HG03095 (cell line): Measurements from ENCODE around the gene IGFBP7.

ENCODE experiments used
- ATAC-seq: cut with Tn5 transposase; IDR thresholded peaks from one replicate; pipeline ENCODE4 v1.9.1; 2021; ENCODE audit warnings: moderate library complexity; ENCODE audit not compliant: unreplicated experiment

IGFBP7 gene

GRCh38 chr4:57044279-57044678 is 65.9 kb downstream of the IGFBP7 start:
- no peak for ATAC-seq

- ATAC-seq: no peak
Measured at GRCh38 chr4:57043347-57044251, 66.6 kb downstream of the IGFBP7 start.

DNA sequence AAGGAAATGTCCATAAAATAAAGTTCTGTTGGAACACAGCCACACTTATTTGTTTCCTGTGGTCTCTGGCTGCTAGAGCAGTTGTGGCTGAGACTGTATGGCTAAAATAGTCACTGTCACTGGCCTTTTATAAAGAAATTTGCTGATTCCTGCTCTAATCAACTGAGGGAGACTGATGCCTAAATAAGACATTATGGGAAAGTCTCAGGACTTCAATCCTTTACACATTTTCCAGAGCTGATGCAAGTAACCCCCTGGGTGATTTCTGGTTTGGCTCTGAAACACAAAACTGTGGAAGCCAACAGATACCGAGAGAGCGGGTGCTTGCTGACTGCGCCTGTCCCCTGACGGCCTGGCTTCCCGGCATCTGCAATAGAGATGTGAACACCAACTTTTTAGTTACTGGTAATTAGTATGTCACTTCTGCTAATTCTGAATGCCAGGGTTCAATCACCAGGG is 67.4 kb downstream of the IGFBP7 start:
- no peak for ATAC-seq

- ATAC-seq: no peak
Measured at GRCh38 chr4:57041020-57041419, 69.2 kb downstream of the IGFBP7 start.

DNA sequence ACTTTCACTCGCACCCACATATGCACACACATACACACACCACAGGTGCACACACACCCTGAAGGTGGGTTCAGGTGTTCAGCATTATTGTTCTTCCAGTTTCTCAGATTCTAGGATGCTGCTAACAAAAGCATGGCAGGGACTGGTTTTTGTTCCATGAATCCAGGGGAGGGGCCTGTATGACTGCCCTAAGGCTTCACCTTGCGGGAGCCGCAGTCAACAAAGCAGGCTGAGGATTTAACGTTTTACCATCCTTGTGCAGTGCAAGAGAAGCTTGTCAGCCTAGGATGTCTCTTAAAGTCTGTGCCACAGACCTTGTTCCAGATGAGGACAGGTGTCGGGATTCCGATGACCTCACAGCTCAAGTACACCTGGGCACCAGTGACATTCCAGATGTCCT is 69.7 kb downstream of the IGFBP7 start:
- ATAC-seq: no peak

DNA sequence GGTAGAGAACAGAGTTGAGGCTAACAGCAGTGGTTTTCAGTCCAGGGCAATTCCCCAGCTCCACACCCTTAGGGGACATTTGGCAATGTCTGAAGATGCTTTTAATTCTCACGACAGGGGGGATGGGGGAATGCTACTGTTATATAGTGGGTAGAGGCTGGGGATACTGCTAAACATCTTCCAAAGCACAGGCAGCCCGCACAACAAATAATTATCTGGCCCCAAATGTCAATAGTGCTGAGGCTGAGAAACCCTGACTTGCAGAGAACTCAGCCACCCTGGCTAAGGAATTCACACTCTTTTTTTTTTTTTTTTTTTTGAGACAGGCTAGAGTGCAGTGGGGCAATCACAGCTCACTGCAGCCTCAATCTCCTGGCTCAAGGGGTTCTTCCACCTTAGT is 70.8 kb downstream of the IGFBP7 start:
- ATAC-seq: no peak

GRCh38 chr4:57037982-57038604 is 72.1 kb downstream of the IGFBP7 start:
- ATAC-seq: no peak

- no peak for ATAC-seq
Measured at GRCh38 chr4:57034520-57034919, 75.7 kb downstream of the IGFBP7 start.

- ATAC-seq: no peak
Measured at GRCh38 chr4:57023104-57023503, 87.1 kb downstream of the IGFBP7 start.

DNA sequence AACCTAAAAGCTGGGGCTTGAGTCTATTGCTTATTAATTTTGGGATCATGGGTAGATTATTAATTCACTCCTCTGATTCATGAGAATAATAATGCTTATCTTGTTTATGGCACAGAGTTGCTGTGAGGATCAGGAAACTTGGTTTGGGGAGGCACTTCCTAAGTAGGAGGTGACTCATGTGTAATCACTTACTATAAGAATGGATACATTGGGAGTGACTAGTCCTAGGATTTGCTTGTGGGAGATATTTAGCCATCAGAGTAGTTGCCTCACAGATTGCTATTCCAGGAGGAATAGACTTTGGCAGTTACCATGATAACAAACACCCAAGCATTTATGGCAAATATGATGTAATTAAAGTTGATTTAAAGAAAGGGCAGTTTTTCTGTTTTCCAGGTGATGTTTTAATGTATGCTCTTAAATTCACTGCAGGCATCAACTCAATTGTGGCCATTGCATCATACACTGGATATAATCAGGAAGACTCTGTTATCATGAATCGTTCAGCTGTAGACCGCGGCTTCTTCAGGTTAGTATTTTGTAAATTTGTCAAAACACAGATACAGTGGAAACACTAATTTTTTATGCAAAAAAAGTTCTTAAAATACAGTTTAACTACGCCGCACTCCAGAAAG is 89.6 kb downstream of the IGFBP7 start:
- no peak for ATAC-seq

DNA sequence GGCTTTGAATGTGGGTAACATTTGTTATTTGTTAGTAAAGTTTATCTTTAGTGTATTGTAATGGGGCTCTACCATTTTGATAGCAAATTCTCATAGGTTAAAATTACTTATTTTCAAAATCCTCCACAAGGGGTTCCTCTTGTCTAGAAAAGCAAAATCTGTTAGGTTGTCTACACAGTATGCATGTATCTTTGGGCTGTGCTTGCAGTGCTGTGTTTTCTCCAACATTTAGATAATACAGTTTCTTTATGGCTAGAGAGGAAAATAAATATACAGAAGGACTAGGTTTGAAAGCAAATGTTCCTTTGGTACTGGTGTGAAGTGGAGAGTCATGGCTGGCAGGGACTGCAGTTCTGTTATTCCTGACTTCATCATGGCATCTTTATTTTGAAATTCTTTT is 91.2 kb downstream of the IGFBP7 start:
- no peak for ATAC-seq

GRCh38 chr4:57013543-57014120 is 96.6 kb downstream of the IGFBP7 start:
- no peak for ATAC-seq

GRCh38 chr4:56999751-57000150 is 110.4 kb downstream of the IGFBP7 start:
- ATAC-seq: no peak

GRCh38 chr4:56995525-56995924 is 114.7 kb downstream of the IGFBP7 start:
- no peak for ATAC-seq

DNA sequence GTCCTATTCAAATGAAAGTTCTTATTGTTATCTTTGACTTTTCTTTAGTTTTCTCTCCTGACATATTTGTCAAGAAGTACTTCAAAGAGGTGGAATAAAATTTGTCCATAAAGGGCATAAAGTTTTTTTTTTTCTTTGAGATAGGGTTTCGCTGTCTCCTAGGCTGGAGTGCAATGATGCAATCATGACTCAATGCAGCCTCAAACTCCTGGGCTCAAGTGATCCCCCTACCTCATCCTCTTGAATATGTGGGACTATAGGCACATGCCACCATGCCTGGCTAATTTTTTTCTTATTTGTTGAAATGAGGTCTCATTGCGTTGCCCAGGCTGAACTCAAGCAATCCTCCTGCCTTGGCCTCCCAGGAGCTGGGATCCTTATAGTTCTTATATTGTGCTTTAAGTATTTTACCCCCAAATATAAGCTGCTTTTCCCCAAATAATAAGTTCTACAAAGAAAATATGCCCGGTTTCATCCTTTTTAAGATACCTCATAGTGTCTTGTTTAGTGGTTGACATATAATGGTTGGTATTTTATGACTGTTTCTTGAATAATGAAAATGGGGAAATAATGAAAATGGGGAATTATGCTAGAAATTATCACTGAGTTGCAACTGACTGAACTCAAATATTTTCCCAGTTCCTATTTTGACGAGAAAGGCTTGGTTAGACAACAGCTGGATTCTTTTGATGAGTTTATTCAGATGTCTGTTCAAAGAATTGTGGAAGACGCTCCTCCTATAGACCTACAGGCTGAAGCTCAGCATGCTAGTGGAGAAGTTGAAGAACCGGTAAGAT is 119.9 kb downstream of the IGFBP7 start:
- ATAC-seq: no peak

DNA sequence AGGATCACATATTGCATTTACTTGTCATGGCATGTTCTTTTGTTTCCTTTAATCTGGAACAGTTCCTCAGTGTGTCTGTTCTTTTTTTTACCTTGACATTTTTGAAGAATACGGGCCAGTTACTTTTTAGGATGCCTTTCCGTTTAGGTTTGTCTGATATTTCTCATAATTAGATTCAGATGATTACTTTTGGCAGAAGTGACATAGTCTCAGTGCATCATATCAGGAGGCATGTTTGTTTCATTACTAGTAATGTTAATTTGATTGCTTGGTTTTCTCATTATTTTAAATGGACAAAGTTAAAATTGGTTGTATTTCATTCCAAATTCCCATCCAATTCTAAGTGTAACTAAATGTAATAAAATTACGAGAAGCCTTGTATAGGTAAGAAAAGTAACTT is 123.2 kb downstream of the IGFBP7 start:
- ATAC-seq: no peak

- no peak for ATAC-seq
Measured at GRCh38 chr4:56986192-56986591, 124.0 kb downstream of the IGFBP7 start.

DNA sequence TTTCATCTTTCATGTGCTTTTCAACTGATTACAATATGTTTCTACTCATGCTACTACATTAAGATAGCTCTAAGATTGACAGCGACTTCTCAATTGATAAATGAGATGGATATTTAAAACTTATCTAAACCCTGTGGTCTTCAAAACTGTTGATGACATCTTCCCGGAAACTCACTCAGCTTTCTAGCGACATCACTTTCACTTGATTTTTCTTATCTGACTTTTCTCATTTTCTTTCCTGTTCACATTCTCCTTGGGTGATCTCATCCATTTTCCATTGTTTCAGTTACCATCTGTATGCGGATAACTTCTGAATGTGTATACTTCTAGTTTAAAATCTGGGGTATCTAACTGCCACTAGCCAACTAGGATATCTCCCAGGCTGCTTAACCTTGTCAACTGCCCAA is 128.4 kb downstream of the IGFBP7 start:
- ATAC-seq: no peak
